Mesenchymal stem cell (in vitro differentiated cells and primary cell): ENCODE results near the gene CALM1.

Source experiments
- DNase-seq: peaks from one replicate; pipeline ENCODE4 v3.0.0-alpha.2; 2013
- H2AFZ ChIP-seq: one replicate; pipeline ENCODE4 v1.6.1; 2013; ENCODE audit warnings: low read depth, mild to moderate bottlenecking, control low read depth, inconsistent platforms, low read length, moderate library complexity
- H2AK5ac ChIP-seq: 2 replicates; pipeline ENCODE4 v1.6.1; 2013; ENCODE audit warnings: low read length, moderate library complexity, mild to moderate bottlenecking, inconsistent platforms; ENCODE audit not compliant: severe bottlenecking
- H2BK120ac ChIP-seq: one replicate; pipeline ENCODE4 v1.6.1; 2013; ENCODE audit warnings: low read depth, mild to moderate bottlenecking, inconsistent platforms, low read length, moderate library complexity
- H2BK12ac ChIP-seq, 2 experiments: one replicate each; pipeline ENCODE4 v1.6.1; 2013; ENCODE audit warnings: inconsistent platforms in 2 of 2, low read length in 2 of 2, mild to moderate bottlenecking in 2 of 2, moderate library complexity in 2 of 2, control low read depth in 1 of 2
- H2BK15ac ChIP-seq: one replicate; pipeline ENCODE4 v1.6.1; 2013; ENCODE audit warnings: mild to moderate bottlenecking, low read depth, inconsistent platforms; ENCODE audit not compliant: poor library complexity, severe bottlenecking
- H2BK5ac ChIP-seq: 2 replicates; pipeline ENCODE4 v1.6.1; 2013; ENCODE audit warnings: low read depth, mild to moderate bottlenecking, low read length, control low read depth, inconsistent platforms; ENCODE audit not compliant: poor library complexity, severe bottlenecking
- H3K14ac ChIP-seq, 2 experiments: one replicate each; pipeline ENCODE4 v1.6.1; 2013; ENCODE audit warnings: inconsistent platforms in 2 of 2, low read length in 2 of 2, control low read depth in 1 of 2, mild to moderate bottlenecking in 1 of 2, moderate library complexity in 1 of 2
- H3K18ac ChIP-seq, 2 experiments: one replicate each; pipeline ENCODE4 v1.6.1; 2013; ENCODE audit warnings: inconsistent platforms in 2 of 2, low read length in 2 of 2, control low read depth in 1 of 2, low read depth in 1 of 2, mild to moderate bottlenecking in 1 of 2
- H3K23ac ChIP-seq, 2 experiments: one replicate each; pipeline ENCODE4 v1.6.1; 2013; ENCODE audit warnings: inconsistent platforms in 2 of 2, low read length in 2 of 2, mild to moderate bottlenecking in 2 of 2, moderate library complexity in 2 of 2, control low read depth in 1 of 2
- H3K27ac ChIP-seq: 2 replicates; pipeline ENCODE4 v1.5.1; 2013; ENCODE audit warnings: mild to moderate bottlenecking, moderate library complexity, low read length, control low read depth, inconsistent platforms; ENCODE audit not compliant: poor library complexity, severe bottlenecking
- H3K27me3 ChIP-seq, 2 experiments: 2 replicates each; pipeline versions ENCODE4 v1.6.1 to v1.7.0; 2013; ENCODE audit warnings: low read length in 2 of 2, mild to moderate bottlenecking in 2 of 2, moderate library complexity in 2 of 2, control low read depth in 1 of 2, inconsistent platforms in 1 of 2; ENCODE audit not compliant: control insufficient read depth in 1 of 2, insufficient read depth in 1 of 2
- H3K36me3 ChIP-seq, 2 experiments: 2 replicates each; pipeline versions ENCODE4 v1.6.1 to v1.7.0; 2013; ENCODE audit warnings: low read length in 2 of 2, control low read depth in 1 of 2, inconsistent platforms in 1 of 2, low read depth in 1 of 2, mild to moderate bottlenecking in 1 of 2; ENCODE audit not compliant: insufficient read depth in 2 of 2, control insufficient read depth in 1 of 2
- H3K4ac ChIP-seq, 2 experiments: one replicate each; pipeline ENCODE4 v1.6.1; 2013; ENCODE audit warnings: inconsistent platforms in 2 of 2, low read length in 2 of 2, mild to moderate bottlenecking in 2 of 2, moderate library complexity in 2 of 2, control low read depth in 1 of 2, low read depth in 1 of 2
- H3K4me1 ChIP-seq: 2 replicates; pipeline ENCODE4 v1.6.1; 2013; ENCODE audit warnings: low read depth, low read length, control low read depth; ENCODE audit not compliant: control insufficient read depth, insufficient read depth
- H3K4me2 ChIP-seq: 2 replicates; pipeline ENCODE4 v1.6.1; 2013; ENCODE audit warnings: low read length, mild to moderate bottlenecking, inconsistent platforms; ENCODE audit not compliant: poor library complexity, severe bottlenecking
- H3K4me3 ChIP-seq, 2 experiments: 2 replicates each; pipeline versions ENCODE4 v1.5.1 to v1.7.0; 2013; ENCODE audit warnings: low read length in 2 of 2, mild to moderate bottlenecking in 2 of 2, control low read depth in 1 of 2, low read depth in 1 of 2; ENCODE audit not compliant: insufficient read depth in 1 of 2
- H3K79me1 ChIP-seq: replicated peaks from 2 replicates; pipeline ENCODE4 v1.6.1; 2013; ENCODE audit warnings: mild to moderate bottlenecking, control low read depth, low read length, inconsistent platforms; ENCODE audit not compliant: poor library complexity, severe bottlenecking
- H3K9ac ChIP-seq: 2 replicates; pipeline ENCODE4 v1.7.0; 2013; ENCODE audit warnings: mild to moderate bottlenecking, low read length, moderate library complexity
- H3K9me3 ChIP-seq: 2 replicates; pipeline ENCODE4 v1.7.0; 2013; ENCODE audit warnings: mild to moderate bottlenecking, low read length; ENCODE audit not compliant: control insufficient read depth
- H4K8ac ChIP-seq: one replicate; pipeline ENCODE4 v1.6.1; 2013; ENCODE audit warnings: inconsistent platforms, mild to moderate bottlenecking, low read length, moderate library complexity
- H4K91ac ChIP-seq: one replicate; pipeline ENCODE4 v1.6.1; 2013; ENCODE audit warnings: mild to moderate bottlenecking, low read length, inconsistent platforms
- WGBS: methylation state at CpG from one replicate; pipeline ENCODE4 v1.1.7; 2013; ENCODE audit warnings: mixed read lengths; 5-methylcytosine and 5-hydroxymethylcytosine counted together

The CALM1 gene

DNA sequence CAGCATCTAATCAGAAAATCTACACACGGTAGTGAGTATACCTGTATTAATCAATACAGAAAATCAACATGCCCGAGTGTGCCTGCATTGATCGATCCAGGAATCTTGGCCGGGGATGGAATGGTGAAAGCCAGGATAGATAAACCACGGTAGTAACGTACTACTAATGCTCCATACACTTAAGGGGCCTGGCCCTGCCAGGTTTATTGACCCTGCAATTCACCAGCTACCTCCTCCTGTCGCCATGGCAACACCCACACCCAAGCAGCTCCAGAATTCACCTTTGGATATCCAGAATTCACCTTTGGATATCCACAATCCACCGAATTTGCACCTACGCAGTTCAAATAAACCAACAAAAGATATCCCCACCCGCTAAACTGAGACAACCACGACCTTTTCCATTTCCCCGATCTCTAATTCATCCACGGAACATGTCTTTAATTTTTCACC, 14.8 kb upstream of the CALM1 start:
- peak overlapping the region in 1 of 2 experiments; percentile 81 for H3K14ac ChIP-seq

DNA sequence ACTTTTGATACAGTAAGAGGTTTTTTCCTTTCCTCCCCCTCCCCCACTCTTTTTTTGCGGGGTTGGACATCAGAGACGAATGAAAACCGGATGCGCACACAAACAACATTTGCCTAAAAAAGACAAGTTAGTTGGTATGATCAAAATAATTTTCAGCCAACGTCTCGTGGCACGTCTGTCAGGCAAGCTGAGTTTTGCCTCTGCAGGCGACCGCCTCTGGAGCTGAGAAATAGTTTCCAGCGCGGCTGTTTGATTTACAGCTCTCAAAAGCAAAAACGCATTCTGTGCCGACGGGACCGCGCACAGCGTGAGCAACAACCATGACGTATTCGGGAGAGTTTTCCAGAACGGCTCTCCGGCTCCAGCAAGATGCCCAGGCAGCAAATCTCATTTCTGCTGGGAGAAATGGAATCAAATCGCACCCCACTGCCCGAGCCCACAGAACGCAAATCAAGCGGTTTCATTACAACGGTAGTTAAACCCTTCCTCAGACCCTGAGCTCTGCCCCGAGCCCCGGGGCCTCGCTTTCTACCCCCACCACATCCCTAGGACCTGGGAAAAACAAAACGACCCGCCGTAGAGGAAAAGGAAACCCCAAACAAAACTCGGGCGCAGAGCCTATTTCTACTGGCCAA, 14.2 kb upstream of the CALM1 start:
- 1% methylated on average over 33 of the region's 34 CpGs for WGBS
- peak; percentile 92 for DNase-seq

More for the DNA sequence above, 14.8 kb upstream of the CALM1 start:
- Histone ChIP-seq H2BK5ac (peak overlapping the region; percentile 93), H2BK120ac (no peak overlapping the region), H3K27me3 (no peaks in the 10 kb centered on the region), H3K79me1 (peaks cover 4% of the 10 kb centered on the region), H3K4me2 (peak overlapping the region; percentile 93), H3K4me3 (peak overlapping the region in 1 of 2 experiments; percentile 85), H2AK5ac (peak overlapping the region; percentile 16), H3K18ac (peak overlapping the region; percentile 63 to 77), H3K9ac (peak overlapping the region; percentile 100), H4K8ac (peak overlapping the region; percentile 81), H3K4me1 (peaks cover 7% of the 10 kb centered on the region), H3K4ac (peak overlapping the region; percentile 32 to 70), H2BK12ac (peak overlapping the region in 1 of 2 experiments; percentile 60), H2AFZ (no peak overlapping the region), H3K23ac (no peak overlapping the region), H3K27ac (no peak overlapping the region), H3K36me3 (no peaks in the 10 kb centered on the region), H2BK15ac (peak overlapping the region; percentile 74), H3K9me3 (no peaks in the 10 kb centered on the region), H4K91ac (peak overlapping the region; percentile 30)
- 51% methylated on average over 13 of the region's 13 CpGs for WGBS
- no peak for DNase-seq

DNA sequence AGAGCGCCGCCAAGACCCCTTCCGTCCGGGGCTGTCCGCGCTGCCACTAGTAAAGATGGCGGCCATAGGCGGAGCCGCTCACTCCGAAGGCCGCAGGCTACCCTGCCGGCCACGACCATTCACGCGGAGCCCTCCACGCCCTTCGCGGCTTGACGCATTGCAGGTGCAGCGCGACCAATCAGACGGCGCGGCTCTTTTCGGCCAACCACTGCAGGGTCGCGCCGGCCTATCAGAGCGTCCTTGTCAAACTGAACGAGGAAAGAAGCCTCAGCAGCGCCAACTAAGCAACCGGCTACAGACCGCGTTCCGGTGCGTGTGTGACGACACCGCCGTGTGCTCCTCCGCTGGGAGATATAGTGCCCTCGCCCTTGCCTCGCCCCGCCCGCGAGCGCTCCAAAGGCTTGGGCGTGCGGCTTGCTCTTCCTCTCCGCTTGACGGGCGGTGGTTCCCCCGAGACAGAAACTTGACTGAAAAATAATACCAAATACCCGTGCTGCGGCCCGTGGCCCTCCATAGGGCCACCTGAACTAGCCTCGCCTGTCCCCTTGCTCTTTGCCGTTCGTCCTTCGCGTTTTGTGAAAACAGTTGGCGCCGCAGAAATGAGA, 13.6 kb upstream of the CALM1 start:
- peak overlapping the region; percentile 93 for H2BK5ac ChIP-seq
- peak overlapping the region; percentile 66 to 85 for H3K4me3 ChIP-seq
- H2BK120ac ChIP-seq: peak overlapping the region; percentile 78
- no peaks in the 10 kb centered on the region for H3K36me3 ChIP-seq
- H4K8ac ChIP-seq: peak overlapping the region; percentile 95
- peak overlapping the region; percentile 100 for H3K9ac ChIP-seq
- H2BK12ac ChIP-seq: no peak overlapping the region
- peak overlapping the region; percentile 91 for H2BK15ac ChIP-seq
- H3K27me3 ChIP-seq: no peaks in the 10 kb centered on the region
- no peak overlapping the region for H2AK5ac ChIP-seq
- H3K4me1 ChIP-seq: peaks cover 7% of the 10 kb centered on the region
- peak overlapping the region; percentile 89 to 94 for H3K4ac ChIP-seq
- no peak overlapping the region for H3K23ac ChIP-seq
- H3K14ac ChIP-seq: no peak overlapping the region
- peaks cover 4% of the 10 kb centered on the region for H3K79me1 ChIP-seq
- H3K4me2 ChIP-seq: peak overlapping the region; percentile 93
- peak overlapping the region; percentile 0 for H2AFZ ChIP-seq
- DNase-seq: peak; percentile 100
- peak overlapping the region; percentile 91 to 97 for H3K18ac ChIP-seq
- peak overlapping the region; percentile 84 for H4K91ac ChIP-seq
- peak overlapping the region; percentile 99 for H3K27ac ChIP-seq
- under 1% methylated on average over 62 of the region's 62 CpGs for WGBS
- H3K9me3 ChIP-seq: no peaks in the 10 kb centered on the region

More for the DNA sequence above, 14.2 kb upstream of the CALM1 start:
- peak overlapping the region; percentile 95 for H4K8ac ChIP-seq
- peak overlapping the region; percentile 91 for H2BK15ac ChIP-seq
- H3K18ac ChIP-seq: peak overlapping the region; percentile 91 to 97
- H2AFZ ChIP-seq: peak overlapping the region; percentile 70
- H3K14ac ChIP-seq: peak overlapping the region; percentile 58 to 65
- peak overlapping the region; percentile 84 for H4K91ac ChIP-seq
- peak overlapping the region; percentile 99 for H3K27ac ChIP-seq
- H3K4me1 ChIP-seq: peaks cover 7% of the 10 kb centered on the region
- H3K23ac ChIP-seq: no peak overlapping the region
- H3K9me3 ChIP-seq: no peaks in the 10 kb centered on the region
- H2BK5ac ChIP-seq: peak overlapping the region; percentile 93
- H3K36me3 ChIP-seq: no peaks in the 10 kb centered on the region
- H3K27me3 ChIP-seq: no peaks in the 10 kb centered on the region
- peaks cover 4% of the 10 kb centered on the region for H3K79me1 ChIP-seq
- peak overlapping the region; percentile 100 for H3K9ac ChIP-seq
- no peak overlapping the region for H2AK5ac ChIP-seq
- H2BK120ac ChIP-seq: peak overlapping the region; percentile 78
- no peak overlapping the region for H2BK12ac ChIP-seq
- H3K4me2 ChIP-seq: peak overlapping the region; percentile 93
- H3K4ac ChIP-seq: peak overlapping the region; percentile 89 to 94
- peak overlapping the region; percentile 66 to 85 for H3K4me3 ChIP-seq
